ENCODE measurements around the gene ZNF24. TPM values are rescaled to one million over a fixed set of nuclear protein-coding genes. Genes with fewer than 3 reads are reported as not detected.

The ZNF24 gene
- total and polyA plus RNA-seq, 12 donors = 10.3 to 55.1 (median 47.6) TPM

Other genes with a start within 250 kb of the ZNF24 start
- gene ZNF397, start 103.4 kb downstream of the ZNF24 start, total RNA-seq = 10 to 100 TPM; 12.7 to 18.6 (median 14.6) TPM
- 10 to 100 TPM in 1 of 2 donors, 1 to 10 TPM in 1; 7.6 to 12.1 TPM for gene ZNF397, start 103.4 kb downstream of the ZNF24 start, polyA plus RNA-seq
- gene ZSCAN30, start 54.2 kb downstream of the ZNF24 start, total RNA-seq = 10 to 100 TPM; 11.6 to 16.4 (median 14.2) TPM
- gene ZSCAN30, start 54.2 kb downstream of the ZNF24 start, polyA plus RNA-seq = 10 to 100 TPM in 1 of 2 donors, 1 to 10 TPM in 1; 3.8 to 31.5 TPM
- gene ZNF396, start 32.9 kb upstream of the ZNF24 start, total RNA-seq = 1 to 10 TPM in 3 of 10 donors, under 1 TPM in 7; 0.42 to 1.4 (median 0.64) TPM
- under 1 TPM; 0.52 to 0.73 TPM for gene ZNF396, start 32.9 kb upstream of the ZNF24 start, polyA plus RNA-seq
- gene INO80C, start 153.5 kb upstream of the ZNF24 start, total RNA-seq = 10 to 100 TPM; 19.5 to 28.4 (median 25.5) TPM
- gene INO80C, start 153.5 kb upstream of the ZNF24 start, polyA plus RNA-seq = 10 to 100 TPM; 17.3 to 24.5 TPM
- 10 to 100 TPM; 35.7 to 61.2 (median 42.5) TPM for gene GALNT1, start 237.3 kb upstream of the ZNF24 start, total RNA-seq
- 10 to 100 TPM in 1 of 2 donors, 1 to 10 TPM in 1; 8.1 to 19.2 TPM for gene GALNT1, start 237.3 kb upstream of the ZNF24 start, polyA plus RNA-seq

Measured in heart right ventricle (tissue), 12 donors.